Measurements from ENCODE around the gene ZNF423.

Gene ZNF423

GRCh38 chr16:49464093-49464492 lies 391.8 kb downstream of the ZNF423 start:
- peak overlapping the region; percentile 87 for H3K9ac ChIP-seq (ENCODE audit: low read length)
- peak overlapping the region; percentile 96 for H3K27ac ChIP-seq (ENCODE audit: low read length)
- no peaks in the 10 kb centered on the region for H3K9me2 ChIP-seq (replicated peaks; ENCODE audit: insufficient read depth, low read length)
- H3K9me3 ChIP-seq (replicated peaks; ENCODE audit: insufficient read depth, low read length): no peaks in the 10 kb centered on the region
- no peaks in the 10 kb centered on the region for H3K27me3 ChIP-seq (replicated peaks; ENCODE audit: insufficient read depth, low read length)
- peaks cover 13% of the 10 kb centered on the region for H3K4me1 ChIP-seq (ENCODE audit: low read length)
- no peaks in the 10 kb centered on the region for H3K36me3 ChIP-seq (replicated peaks; ENCODE audit: insufficient read depth, low read length)
- no peak overlapping the region for H2AFZ ChIP-seq (ENCODE audit: low read length)
- TF ChIP-seq EZH2phosphoT487 (IDR thresholded peaks at IDR 0.05; ENCODE audit: low read length): no peak
- TF ChIP-seq, protein P1, sequence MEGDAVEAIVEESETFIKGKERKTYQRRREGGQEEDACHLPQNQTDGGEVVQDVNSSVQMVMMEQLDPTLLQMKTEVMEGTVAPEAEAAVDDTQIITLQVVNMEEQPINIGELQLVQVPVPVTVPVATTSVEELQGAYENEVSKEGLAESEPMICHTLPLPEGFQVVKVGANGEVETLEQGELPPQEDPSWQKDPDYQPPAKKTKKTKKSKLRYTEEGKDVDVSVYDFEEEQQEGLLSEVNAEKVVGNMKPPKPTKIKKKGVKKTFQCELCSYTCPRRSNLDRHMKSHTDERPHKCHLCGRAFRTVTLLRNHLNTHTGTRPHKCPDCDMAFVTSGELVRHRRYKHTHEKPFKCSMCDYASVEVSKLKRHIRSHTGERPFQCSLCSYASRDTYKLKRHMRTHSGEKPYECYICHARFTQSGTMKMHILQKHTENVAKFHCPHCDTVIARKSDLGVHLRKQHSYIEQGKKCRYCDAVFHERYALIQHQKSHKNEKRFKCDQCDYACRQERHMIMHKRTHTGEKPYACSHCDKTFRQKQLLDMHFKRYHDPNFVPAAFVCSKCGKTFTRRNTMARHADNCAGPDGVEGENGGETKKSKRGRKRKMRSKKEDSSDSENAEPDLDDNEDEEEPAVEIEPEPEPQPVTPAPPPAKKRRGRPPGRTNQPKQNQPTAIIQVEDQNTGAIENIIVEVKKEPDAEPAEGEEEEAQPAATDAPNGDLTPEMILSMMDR (IDR thresholded peaks at IDR 0.05; ENCODE audit: low read length): no peak
- no peak for TF ChIP-seq EZH2 (optimal IDR thresholded peaks at IDR 0.05; ENCODE audit: low read depth, low read length)
- H3F3A ChIP-seq (ENCODE audit: insufficient read depth, low read length): peaks cover 10% of the 10 kb centered on the region; the same call in 1 of the 2 replicates
- peak overlapping the region; percentile 54 for H3K4me2 ChIP-seq (ENCODE audit: low read depth, low read length)
- H3K4me3 ChIP-seq (ENCODE audit: low read length): peak overlapping the region; percentile 61
- H4K20me1 ChIP-seq (ENCODE audit: insufficient read depth, low read length): no peaks in the 10 kb centered on the region
- no peak for DNase-seq
- 0 out of 2 replicates have a peak, but pooled peaks cover 3% of the 10 kb centered on the region for H3K79me2 ChIP-seq (ENCODE audit: low read length)

DNA sequence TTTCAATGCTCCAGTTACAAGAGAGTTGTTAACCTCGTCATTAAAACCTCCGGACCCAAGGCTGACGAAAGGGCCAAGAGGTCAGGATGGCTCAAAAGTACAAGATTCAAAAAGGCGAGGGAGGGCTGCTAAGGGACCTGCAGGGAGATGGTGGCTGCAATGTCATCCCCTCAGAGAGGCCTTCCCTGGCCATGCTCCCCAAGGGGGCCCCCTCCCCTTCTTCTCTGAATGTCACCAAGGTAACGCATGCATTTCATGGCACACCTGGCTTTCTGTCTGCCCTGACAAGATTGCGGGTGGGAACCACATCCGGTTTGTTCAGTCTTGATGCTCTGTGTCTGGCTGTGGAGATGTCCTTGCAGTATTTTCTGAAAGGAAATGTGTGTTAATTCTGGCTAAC lies 392.4 kb downstream of the ZNF423 start:
- Histone ChIP-seq H3K27ac (ENCODE audit: low read length) (peak overlapping the region; percentile 96), H3K4me3 (ENCODE audit: low read length) (peak overlapping the region; percentile 28; the same call in 1 of the 2 replicates), H3K27me3 (replicated peaks; ENCODE audit: insufficient read depth, low read length) (no peaks in the 10 kb centered on the region)

DNA sequence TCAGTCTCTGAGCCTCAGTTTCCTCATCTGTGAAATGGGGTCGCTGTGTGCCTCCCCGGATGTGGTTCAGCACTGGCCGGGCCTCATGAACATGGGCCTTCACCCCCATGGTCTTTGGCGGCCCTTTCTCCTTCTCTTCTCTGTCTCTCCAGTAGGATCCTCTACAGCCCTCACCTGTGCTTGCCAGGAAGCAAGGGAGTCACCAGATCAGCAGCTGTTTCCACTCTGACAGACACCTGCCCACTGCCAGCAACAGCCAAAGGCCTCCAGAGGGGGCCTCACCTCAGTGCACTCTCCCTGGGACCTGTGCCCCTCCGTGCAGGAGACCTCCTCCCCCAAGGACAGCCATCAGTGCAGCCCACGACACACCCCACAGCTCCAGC lies 392.9 kb downstream of the ZNF423 start:
- peak overlapping the region; percentile 96 for H3K27ac ChIP-seq (ENCODE audit: low read length)

More for the DNA sequence above, 392.4 kb downstream of the ZNF423 start:
- Histone ChIP-seq H2AFZ (ENCODE audit: low read length) (no peak overlapping the region), H3K4me1 (ENCODE audit: low read length) (peaks cover 13% of the 10 kb centered on the region), H3K9ac (ENCODE audit: low read length) (peak overlapping the region; percentile 87), H3K36me3 (replicated peaks; ENCODE audit: insufficient read depth, low read length) (no peaks in the 10 kb centered on the region), H3K9me3 (replicated peaks; ENCODE audit: insufficient read depth, low read length) (no peaks in the 10 kb centered on the region), H3F3A (ENCODE audit: insufficient read depth, low read length) (peaks cover 10% of the 10 kb centered on the region; the same call in 1 of the 2 replicates), H3K79me2 (ENCODE audit: low read length) (0 out of 2 replicates have a peak, but pooled peaks cover 3% of the 10 kb centered on the region), H4K20me1 (ENCODE audit: insufficient read depth, low read length) (no peaks in the 10 kb centered on the region), H3K4me2 (ENCODE audit: low read depth, low read length) (peak overlapping the region; percentile 54), H3K9me2 (replicated peaks; ENCODE audit: insufficient read depth, low read length) (no peaks in the 10 kb centered on the region)
- DNase-seq: peak; percentile 94
- TF ChIP-seq EZH2phosphoT487 (IDR thresholded peaks at IDR 0.05; ENCODE audit: low read length) (no peak), EZH2 (optimal IDR thresholded peaks at IDR 0.05; ENCODE audit: low read depth, low read length) (no peak)
- TF ChIP-seq, protein P1 (IDR thresholded peaks at IDR 0.05; ENCODE audit: low read length): no peak

More for the DNA sequence above, 392.9 kb downstream of the ZNF423 start:
- Histone ChIP-seq H3K9me3 (replicated peaks; ENCODE audit: insufficient read depth, low read length) (no peaks in the 10 kb centered on the region), H3K36me3 (replicated peaks; ENCODE audit: insufficient read depth, low read length) (no peaks in the 10 kb centered on the region), H3F3A (ENCODE audit: insufficient read depth, low read length) (peaks cover 10% of the 10 kb centered on the region; the same call in 1 of the 2 replicates), H2AFZ (ENCODE audit: low read length) (no peak overlapping the region), H3K4me3 (ENCODE audit: low read length) (peak overlapping the region; percentile 28), H3K4me2 (ENCODE audit: low read depth, low read length) (peak overlapping the region; percentile 54), H3K9me2 (replicated peaks; ENCODE audit: insufficient read depth, low read length) (no peaks in the 10 kb centered on the region), H3K79me2 (ENCODE audit: low read length) (0 out of 2 replicates have a peak, but pooled peaks cover 3% of the 10 kb centered on the region), H3K27me3 (replicated peaks; ENCODE audit: insufficient read depth, low read length) (no peaks in the 10 kb centered on the region), H4K20me1 (ENCODE audit: insufficient read depth, low read length) (no peaks in the 10 kb centered on the region), H3K9ac (ENCODE audit: low read length) (peak overlapping the region; percentile 87), H3K4me1 (ENCODE audit: low read length) (peaks cover 13% of the 10 kb centered on the region)
- peak; percentile 68 for DNase-seq
- TF ChIP-seq EZH2 (optimal IDR thresholded peaks at IDR 0.05; ENCODE audit: low read depth, low read length) (no peak), EZH2phosphoT487 (IDR thresholded peaks at IDR 0.05; ENCODE audit: low read length) (no peak)
- TF ChIP-seq, protein P1 (IDR thresholded peaks at IDR 0.05; ENCODE audit: low read length): no peak; the same call in 1 of the 2 replicates

Measured in MM.1S (cell line).